ENCODE results near the gene SUGP2.

The SUGP2 gene

GRCh38 chr19:19059018-19059836 is 25.9 kb upstream of the SUGP2 start:
- no peak for DNase-seq (ENCODE audit: low read depth)

GRCh38 chr19:19057720-19058119 is 24.4 kb upstream of the SUGP2 start:
- no peak for DNase-seq (ENCODE audit: low read depth)

- DNase-seq (ENCODE audit: low read depth): no peak
These were observed 24.0 kb upstream of the SUGP2 start for GRCh38 chr19:19057317-19057716.

GRCh38 chr19:19056636-19057275 is 23.4 kb upstream of the SUGP2 start:
- DNase-seq (ENCODE audit: low read depth): no peak

- no peak for DNase-seq (ENCODE audit: low read depth)
These were observed 22.4 kb upstream of the SUGP2 start for GRCh38 chr19:19055701-19056100.

GRCh38 chr19:19054939-19055440 is 21.7 kb upstream of the SUGP2 start:
- DNase-seq (ENCODE audit: low read depth): no peak

- no peak for DNase-seq (ENCODE audit: low read depth)
These were observed 21.1 kb upstream of the SUGP2 start for GRCh38 chr19:19054315-19054938.

- DNase-seq (ENCODE audit: low read depth): peak; percentile 36
These were observed 20.4 kb upstream of the SUGP2 start for GRCh38 chr19:19053508-19054314.

- no peak for DNase-seq (ENCODE audit: low read depth)
These were observed 19.6 kb upstream of the SUGP2 start for GRCh38 chr19:19052921-19053320.

- DNase-seq (ENCODE audit: low read depth): no peak
These were observed 18.3 kb upstream of the SUGP2 start for GRCh38 chr19:19051478-19052213.

- no peak for DNase-seq (ENCODE audit: low read depth)
These were observed 17.4 kb upstream of the SUGP2 start for GRCh38 chr19:19050731-19051130.

- DNase-seq (ENCODE audit: low read depth): no peak
These were observed 16.8 kb upstream of the SUGP2 start for GRCh38 chr19:19050104-19050503.

- DNase-seq (ENCODE audit: low read depth): no peak
These were observed 16.1 kb upstream of the SUGP2 start for GRCh38 chr19:19049406-19049805.

GRCh38 chr19:19043881-19044280 is 10.6 kb upstream of the SUGP2 start:
- no peak for DNase-seq (ENCODE audit: low read depth)

GRCh38 chr19:19043481-19043880 is 10.2 kb upstream of the SUGP2 start:
- DNase-seq (ENCODE audit: low read depth): no peak

GRCh38 chr19:19042732-19043280 is 9.5 kb upstream of the SUGP2 start:
- DNase-seq (ENCODE audit: low read depth): no peak

- DNase-seq (ENCODE audit: low read depth): no peak
These were observed 7.1 kb upstream of the SUGP2 start for GRCh38 chr19:19040417-19040816.

GRCh38 chr19:19039901-19040300 is 6.6 kb upstream of the SUGP2 start:
- DNase-seq (ENCODE audit: low read depth): no peak

GRCh38 chr19:19034204-19034624 is 897 bp upstream of the SUGP2 start:
- peak; percentile 54 for DNase-seq (ENCODE audit: low read depth)

GRCh38 chr19:19033176-19033425 is 216 bp downstream of the SUGP2 start:
- DNase-seq (ENCODE audit: low read depth): peak; percentile 2

GRCh38 chr19:19032420-19033175 is 719 bp downstream of the SUGP2 start:
- DNase-seq (ENCODE audit: low read depth): peak; percentile 41

Measured in activated T-helper 9 cell treated with anti-CD3 and anti-CD28 coated beads, Interleukin-2, amount 50 U/mL, for 16 hours (primary cell).